Activated CD4-positive, alpha-beta T cell treated with anti-CD3 and anti-CD28 coated beads, Interleukin-2, amount 50 U/mL, for 48 hours (primary cell): ENCODE data around the gene CYTH2.
"Not testable (repeated sequence)": the region's sequence is repeated elsewhere in the genome, so short reads cannot be mapped to it uniquely, and the experiment has no call there.

ENCODE experiments used
- DNase-seq, 2 experiments: peaks; one replicate each; pipeline ENCODE4 v3.0.0-alpha.2; 2020

The CYTH2 gene

DNA sequence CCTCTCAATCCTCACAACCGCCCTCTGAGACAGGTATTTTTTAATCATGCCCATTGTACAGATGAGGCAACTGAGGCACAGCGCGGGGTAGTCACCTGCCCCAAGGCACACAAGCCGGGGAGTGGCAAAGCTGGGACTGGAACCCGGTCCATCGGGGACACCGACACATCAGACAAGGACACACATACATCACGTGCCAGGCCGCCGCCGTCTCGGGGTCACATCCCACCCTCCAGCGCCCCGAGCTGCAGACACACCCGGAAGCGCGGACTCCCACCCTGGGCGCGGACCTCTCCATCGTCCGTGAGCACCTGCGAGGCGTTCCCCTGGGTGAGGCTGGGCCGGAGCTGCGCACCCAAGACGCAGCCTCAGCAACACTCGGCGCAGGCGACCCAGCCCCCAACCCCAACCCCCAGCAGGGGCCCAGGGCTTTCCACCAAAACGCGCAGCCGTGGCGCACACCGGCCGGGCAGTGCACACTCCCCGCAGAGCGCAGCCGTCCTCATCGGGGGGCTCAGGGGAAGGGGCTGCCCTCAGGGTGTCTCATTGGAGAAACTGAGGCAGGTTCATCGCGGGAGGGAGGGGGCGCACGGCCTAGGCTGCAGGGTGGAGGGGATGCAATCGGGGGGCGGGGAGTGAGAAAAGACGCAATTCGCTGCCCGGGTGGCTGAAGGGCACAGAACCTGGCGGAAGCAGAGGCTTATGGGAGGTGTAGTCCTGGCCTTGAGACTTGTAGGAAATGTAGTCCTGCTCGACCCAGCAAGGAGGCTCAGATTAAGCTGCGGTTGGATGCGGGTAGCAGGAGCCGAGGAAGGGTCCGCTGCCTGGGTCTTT, 44.3 kb downstream of the CYTH2 start:
- peak; percentile 72 to 83 for DNase-seq

DNA sequence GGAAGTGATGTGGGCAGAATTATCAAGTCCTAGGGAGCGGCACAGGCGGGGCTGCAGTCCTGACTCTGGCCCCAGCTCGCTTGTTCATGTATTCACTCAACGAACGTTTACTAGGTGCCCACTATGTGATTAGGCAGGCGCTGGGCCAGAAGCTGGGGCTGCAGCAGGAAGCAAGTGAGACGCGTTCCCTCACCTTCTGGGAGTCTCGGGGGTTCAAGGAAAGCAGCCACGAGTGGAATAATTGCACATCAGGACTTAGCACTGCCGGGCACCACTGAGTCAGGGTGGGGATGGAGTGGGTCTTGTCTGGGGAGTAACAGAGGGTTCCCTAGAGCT, 44.9 kb downstream of the CYTH2 start:
- no peak for DNase-seq

DNA sequence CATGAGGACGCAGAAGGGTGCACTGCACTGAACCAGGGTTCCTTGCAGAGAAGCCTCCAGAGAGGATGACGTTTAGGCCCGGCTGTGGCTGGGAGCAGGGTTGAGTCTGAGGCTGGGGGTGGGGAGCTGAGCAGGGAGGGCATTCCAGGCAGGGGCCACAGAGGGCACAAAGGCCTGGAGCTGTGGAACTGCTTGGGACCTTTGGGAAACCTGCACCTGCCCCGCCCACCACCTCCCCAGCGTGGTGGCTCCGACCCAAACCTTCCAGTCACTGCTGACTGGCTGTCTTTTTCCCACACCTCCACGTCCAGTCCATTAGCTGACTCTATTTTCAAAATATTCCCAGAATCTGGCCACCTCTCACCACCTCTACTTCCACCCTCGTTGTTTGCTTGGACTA, 47.4 kb downstream of the CYTH2 start:
- DNase-seq: no peak

DNA sequence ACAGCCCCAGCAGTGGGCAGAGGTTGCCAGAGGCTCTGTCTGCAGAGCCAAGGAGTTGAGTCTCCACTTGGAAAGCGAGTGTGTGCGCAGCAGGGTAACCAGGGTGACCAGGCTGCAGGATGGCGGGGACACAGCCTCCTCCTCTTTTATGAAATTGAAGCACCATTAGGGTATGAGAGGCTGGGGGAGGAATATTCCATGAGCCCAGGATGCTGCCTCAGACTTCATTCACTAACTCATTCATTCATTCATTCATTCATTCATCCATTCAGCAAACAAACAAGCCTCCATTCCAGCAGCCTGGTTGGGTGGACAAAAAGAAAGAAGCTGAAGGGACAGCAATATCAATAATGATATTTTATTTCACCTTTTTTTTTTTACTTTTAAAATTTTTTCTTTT, 49.0 kb downstream of the CYTH2 start:
- DNase-seq: no peak

DNA sequence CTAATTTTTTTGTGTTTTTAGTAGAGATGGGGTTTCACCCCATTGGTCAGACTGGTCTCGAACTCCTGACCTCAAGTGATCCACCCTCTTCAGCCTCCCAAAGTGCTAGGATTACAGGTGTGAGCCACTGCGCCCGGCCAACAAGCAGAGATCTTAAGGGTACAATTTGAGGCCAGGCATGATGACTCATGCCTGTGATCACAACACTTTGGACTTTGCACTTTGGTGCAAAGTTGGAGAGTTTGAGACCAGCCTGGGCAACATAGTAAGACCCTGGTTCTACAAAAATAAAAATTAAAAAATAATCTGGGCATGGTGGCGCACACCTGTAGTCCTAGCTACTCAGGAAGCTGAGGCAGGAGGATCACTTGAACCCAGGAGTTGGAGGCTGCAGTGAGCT, 50.3 kb downstream of the CYTH2 start:
- DNase-seq: not testable (repeated sequence)

DNA sequence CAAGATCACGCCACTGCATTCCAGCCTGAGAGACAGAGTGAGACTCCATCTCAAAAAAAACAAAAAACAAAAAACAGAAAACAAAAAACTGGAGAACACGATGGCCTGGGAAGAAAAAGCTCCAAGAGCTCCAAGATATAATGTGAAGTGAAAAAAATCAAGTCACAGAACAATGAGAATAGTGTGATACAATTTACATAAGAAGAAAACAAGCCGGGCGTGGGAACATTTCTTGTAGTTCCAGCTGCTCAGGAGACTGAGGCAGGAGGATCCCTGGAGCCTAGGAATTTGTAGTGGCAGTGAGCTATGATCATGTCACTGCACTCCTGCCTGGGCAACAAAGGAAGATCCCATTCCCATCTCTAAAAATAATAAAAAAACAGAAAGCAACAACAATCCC, 51.0 kb downstream of the CYTH2 start:
- DNase-seq: no peak

DNA sequence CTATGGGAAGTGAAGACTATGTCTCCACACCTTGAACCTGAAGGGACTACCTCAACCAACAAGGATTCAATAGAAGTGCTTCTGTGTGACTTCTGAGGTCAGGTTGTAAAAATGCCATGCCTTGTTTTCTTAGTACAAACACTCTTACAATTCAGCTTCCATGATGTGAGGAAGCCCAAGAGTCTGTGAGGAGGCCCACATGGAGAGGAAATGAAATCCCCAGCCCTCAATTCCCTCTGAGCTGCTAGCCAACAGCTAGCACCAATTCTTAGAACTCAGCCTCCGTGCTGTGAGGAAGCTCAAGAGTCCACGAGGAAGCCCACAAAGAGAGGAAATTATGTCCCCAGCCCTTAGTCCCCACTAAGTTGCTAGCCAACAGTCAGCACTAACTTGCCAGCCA, 55.1 kb downstream of the CYTH2 start:
- DNase-seq: no peak

DNA sequence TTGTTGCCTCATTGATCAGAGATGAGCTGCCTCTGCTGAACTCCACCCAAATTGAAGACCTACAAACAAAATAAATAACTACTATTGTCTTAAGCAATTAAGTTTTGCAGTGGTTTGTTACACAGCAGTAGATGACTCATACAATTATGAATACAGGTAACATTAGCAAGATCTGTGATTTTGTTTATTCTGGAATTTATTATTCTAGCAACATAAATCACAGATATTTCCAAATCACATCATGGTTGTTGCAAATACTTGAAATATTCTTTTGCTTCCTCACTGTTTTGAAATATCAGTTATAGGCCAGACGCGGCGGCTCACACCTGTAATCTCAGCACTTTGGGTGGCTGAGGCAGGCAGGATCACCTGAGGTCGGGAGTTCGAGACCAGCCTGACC, 55.6 kb downstream of the CYTH2 start:
- no peak for DNase-seq

DNA sequence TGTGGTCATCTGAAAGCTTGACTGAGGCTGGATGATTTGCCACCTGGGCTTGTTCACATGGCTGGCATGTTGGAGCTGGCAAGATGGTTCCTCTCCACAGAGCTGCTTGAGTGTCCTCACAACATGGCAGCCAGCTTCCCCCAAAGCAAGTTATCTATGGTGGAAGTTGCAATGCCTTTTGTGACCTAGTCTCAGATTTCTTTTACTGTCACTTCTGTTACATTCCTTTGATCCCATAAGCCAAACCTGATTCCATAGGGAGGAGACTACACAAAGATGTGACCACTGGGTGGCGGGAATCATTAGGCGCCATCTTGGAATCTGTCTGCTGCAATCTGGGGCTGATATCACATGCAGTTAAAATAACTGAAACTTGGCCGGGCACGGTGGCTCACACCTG, 60.0 kb downstream of the CYTH2 start:
- DNase-seq: no peak

DNA sequence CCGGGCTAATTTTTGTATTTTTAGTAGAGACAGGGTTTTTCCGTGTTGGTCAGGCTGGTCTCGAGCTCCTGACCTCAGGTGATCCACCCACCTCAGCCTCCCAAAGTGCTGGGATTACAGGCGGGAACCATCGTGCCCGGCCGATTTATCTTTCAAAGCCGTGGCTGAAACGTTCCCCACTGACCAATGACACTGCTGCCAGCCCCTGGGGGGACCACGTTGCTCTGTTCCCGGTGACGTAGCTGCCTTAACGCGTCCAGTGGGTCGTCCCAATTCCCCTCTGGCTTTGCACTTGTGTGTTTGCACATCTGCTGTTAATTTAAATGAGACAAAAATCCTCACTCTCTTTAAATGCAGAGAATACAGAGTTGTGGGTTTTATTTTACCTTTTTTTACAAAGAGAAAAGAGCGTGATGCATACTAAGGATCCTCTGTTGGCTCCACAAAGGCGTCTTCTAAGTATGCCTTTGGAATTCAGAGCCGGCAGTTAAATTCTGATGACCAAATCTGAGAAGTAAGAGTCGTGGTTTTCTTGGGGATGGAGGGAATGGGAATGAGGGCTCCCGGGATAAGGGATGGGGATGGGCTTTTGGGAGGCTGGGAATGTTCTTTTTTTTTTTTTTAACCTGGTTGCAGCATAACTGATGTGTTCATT, 61.0 kb downstream of the CYTH2 start:
- no peak for DNase-seq

DNA sequence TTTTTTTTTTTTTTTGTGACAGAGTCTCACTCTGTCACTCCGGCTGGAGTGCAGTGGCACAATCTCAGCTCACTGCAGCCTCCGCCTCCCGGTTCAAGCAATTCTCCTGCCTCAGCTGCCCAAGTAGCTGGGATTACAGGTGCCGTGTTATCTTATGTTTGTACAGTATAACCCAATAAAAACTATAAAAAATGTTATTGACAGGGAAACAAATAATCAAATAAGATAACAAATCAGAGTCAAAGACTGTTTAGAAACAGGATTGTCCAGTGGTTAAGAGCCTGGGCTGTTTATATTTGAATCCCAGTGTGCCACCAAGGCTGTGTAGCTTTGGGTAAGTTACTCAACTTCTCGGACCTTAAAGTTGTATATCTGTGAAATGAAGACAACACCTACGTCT, 61.6 kb downstream of the CYTH2 start:
- no peak for DNase-seq
